ENCODE results near the gene ABCD3.

The ABCD3 gene

GRCh38 chr1:94463765-94464330 is 45.7 kb downstream of the ABCD3 start:
- peak; percentile 61 for DNase-seq

GRCh38 chr1:94468708-94469107 is 50.5 kb downstream of the ABCD3 start:
- DNase-seq, result no peak

GRCh38 chr1:94471271-94471670 is 53.1 kb downstream of the ABCD3 start:
- DNase-seq, result no peak

GRCh38 chr1:94475232-94475631 is 57.0 kb downstream of the ABCD3 start:
- no peak for DNase-seq

DNA sequence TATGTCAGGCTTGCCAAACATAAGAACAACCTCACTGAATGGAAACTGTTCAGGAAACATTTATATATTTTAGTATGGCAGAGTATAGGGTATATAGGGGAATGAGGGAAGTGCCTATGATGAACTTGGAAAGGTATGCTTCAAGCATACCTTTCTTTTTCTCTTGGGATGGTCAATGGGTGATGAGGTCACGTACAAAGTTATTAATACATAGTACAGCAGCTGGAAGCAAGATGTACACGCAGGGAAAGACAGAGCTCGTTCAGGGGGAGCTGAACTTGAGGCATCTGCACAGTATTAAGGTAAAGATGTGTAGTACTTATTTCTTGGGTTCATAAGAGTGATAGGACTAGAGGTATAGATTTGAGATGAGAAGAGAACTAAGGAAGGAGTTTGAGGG is 61.5 kb downstream of the ABCD3 start:
- no peak for DNase-seq

DNA sequence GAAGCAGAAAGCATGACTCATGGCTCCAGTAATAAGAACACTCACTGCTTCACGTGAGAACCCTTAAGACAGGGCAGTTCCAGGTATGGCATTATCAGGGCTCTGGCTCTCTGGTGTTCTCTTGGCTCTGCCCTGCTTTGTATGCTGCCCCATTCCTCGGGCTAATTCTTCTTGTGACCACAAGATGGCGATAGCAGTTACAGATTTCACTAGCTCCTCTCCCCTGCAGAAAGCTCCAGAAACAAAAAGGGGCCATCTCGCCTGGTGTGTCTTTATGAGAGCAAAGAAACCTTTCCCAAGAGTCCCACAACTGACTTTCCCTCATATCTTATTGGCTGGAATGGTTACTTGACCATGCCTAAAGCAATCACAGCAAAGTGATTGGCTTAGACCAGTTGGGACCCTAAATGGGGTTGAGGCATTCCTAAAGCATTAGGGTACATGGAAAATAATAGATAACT is 63.3 kb downstream of the ABCD3 start:
- peak; percentile 58 for DNase-seq

GRCh38 chr1:94486990-94487389 is 68.8 kb downstream of the ABCD3 start:
- DNase-seq, result no peak

- DNase-seq, result no peak
Observed at GRCh38 chr1:94490556-94490955, 72.4 kb downstream of the ABCD3 start.

DNA sequence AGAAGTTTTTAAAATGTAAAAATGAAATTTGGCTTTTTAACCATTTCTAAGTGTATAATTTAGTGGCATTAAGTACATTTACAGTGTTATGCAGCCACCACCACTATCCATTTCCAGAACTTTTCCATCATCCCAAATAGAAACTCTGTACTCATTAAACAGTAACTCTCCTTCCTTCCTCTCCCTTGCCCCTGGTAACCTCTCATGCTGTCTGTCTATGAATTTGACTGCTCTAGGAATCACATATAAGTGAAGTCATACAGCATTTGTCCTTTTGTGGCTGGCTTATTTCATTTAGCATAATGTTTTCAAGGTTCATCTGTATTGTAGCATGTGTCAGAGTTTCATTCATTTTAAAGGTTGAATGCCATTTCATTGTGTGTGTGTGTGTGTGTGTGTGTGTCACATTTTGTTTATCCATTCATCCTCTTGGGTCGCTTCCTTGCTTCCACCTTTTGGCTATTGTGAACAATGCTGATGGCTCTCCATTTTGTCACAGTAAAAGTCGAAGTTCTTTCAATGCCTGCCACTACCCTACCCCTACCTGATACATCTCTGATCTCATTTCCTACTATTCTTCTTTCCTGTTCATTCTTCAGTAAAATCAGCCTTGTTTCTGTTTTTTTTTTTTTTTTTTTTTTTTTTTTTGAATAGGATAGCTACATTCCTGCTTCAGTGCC is 78.0 kb downstream of the ABCD3 start:
- DNase-seq, result no peak

DNA sequence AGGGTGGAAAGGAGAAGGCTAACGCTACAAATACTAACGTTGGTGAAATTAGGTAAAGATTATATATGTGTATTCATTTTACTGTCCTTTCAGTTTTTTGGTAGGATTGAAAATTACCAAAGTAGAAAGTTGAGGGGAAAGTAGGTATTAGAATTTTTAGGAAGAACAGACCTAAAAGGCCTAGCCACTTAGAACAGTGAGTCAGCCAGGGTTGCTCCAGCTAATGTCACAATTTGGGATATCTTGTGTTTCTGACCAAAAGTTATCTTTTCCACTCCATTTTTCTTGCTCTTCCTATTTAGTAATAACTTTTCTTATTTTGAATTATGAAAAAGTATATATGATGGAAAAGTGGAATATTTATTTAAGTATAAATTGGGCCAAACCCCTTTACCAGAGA is 83.2 kb downstream of the ABCD3 start:
- no peak for DNase-seq

GRCh38 chr1:94501935-94502334 is 83.7 kb downstream of the ABCD3 start:
- no peak for DNase-seq

DNA sequence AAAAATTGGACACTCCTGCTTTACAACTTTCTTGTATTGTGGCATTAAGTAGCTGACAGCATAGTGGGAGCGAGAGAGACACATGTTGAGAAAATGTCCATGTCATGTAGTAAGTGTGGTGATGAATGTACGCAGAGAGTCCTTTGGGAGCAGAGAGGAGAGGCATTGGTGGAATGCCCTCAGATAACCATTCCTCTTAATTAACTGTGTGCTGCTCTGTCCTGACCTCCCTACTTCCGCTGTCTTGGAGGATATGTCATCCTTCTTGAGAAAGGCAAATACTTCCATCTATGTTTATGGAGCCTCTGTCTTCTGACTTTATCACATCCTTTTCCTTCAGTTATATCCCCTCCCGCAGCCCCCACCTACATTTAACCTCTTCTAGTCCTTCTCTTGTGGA is 85.0 kb downstream of the ABCD3 start:
- DNase-seq, result no peak

GRCh38 chr1:94504601-94505000 is 86.4 kb downstream of the ABCD3 start:
- no peak for DNase-seq

GRCh38 chr1:94512816-94513215 is 94.6 kb downstream of the ABCD3 start:
- no peak for DNase-seq

- peak; percentile 23 for DNase-seq
Observed at GRCh38 chr1:94514095-94514727, 96.0 kb downstream of the ABCD3 start.

GRCh38 chr1:94515296-94515947 is 97.2 kb downstream of the ABCD3 start:
- DNase-seq, result no peak

- DNase-seq, result no peak
Observed at GRCh38 chr1:94519351-94519750, 101.2 kb downstream of the ABCD3 start.

DNA sequence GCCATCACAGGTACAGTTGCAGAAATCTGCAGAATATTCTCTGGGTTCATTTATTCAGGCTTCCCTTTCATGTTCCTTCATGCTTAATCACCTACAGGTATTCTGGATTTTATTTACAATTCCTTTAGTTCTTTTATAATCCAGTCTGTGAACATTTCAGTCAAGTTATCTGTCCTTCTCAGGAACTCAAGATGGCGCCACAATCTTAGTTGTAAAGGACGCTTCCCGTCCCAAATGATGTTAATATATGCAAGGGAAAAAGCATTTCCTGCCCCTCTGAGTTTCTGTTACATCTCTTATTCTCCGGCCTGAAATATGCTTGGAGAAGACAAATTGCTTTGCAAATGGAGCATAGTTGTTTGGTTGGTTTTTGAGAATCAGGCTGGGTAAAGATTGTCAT is 104.1 kb downstream of the ABCD3 start:
- DNase-seq, result peak; percentile 72

DNA sequence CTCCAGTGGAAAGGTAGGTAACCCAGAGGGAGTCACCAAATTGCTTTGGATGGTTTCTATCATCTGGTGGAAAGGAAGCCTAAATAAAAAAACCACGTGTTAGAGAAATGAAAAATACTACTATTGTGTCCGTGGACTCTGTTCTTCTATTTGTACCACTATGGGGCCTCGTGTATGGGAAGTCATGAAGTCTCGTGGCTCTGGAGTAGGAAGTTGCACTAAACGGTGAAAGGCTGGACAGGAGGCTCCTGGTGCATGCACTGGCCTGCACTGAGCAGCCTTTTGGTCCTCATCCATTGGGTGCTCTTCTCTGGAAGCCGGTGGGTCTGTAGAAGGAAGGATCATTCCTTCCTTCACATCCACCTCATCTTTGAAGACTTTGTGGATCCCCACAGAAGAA is 106.3 kb downstream of the ABCD3 start:
- DNase-seq, result no peak

- DNase-seq, result peak; percentile 15
Observed at GRCh38 chr1:94526152-94526980, 108.2 kb downstream of the ABCD3 start.

DNA sequence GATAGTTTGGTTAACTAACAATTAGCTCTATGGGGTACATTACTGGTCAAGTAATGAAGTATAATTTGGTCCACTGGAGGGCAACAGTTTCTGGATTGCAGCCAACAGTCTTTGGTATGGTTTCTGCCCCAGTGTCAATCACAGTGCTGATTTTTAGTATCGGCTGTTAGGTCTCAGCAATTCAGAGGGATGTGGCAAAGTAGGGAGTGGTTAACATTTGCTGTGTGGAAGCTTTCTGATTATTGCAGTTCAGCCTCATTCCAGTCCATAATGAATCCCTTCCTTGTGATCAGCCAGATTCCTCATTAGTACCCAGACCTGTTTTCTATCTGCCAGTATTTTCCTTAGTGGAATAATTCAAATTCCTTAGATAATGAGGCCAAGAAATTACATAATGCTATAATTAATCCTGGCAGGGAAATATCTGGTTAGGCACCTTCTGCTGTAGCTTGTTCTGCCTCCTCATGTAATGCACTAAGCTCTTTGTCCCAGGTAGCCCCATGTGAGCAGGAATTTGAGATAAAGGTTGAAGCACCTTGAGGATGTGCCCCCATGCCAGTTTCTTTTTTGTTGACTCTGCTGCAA is 109.3 kb downstream of the ABCD3 start:
- DNase-seq, result peak; percentile 64

DNA sequence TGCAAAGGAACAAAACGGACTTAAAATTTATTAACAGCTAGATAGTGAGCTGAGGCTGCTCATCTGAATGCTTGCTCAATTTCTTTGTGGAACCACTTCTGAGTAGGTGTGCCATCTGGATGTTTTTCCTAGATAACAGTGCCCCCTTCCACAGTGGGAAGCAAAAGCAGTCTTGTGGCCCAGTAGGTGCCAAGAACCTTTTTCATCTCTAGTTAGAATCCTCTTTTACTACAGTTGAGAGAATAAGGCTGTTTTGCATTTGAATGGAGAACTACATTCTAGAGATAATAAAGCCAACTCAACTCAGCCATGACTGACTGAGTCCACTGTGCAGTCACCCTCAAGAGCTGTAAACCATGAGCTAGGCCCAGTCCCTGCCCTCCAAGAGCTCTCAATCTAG is 110.1 kb downstream of the ABCD3 start:
- DNase-seq, result peak; percentile 65

GRCh38 chr1:94528826-94529225 is 110.6 kb downstream of the ABCD3 start:
- DNase-seq, result no peak
